ENCODE data around the gene AIFM2.

DNA sequence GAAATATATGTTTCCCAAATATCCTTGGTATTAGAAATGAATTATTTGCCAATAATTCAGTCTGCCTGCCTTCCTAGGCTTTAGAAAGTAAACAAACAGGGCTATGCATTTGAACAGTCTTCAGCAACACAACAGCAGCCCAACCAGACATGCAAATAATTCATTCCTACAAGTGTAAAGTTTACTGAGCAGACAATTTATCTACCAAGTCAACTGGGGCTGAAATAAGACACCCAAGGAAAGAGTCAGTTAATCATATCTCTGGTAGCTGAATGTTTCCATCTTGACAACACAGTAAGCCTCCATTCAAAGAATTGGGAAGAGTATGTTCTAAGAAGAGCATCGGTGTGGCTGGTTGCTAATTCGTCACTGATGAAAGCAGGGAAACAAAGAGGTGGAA, 38.4 kb downstream of the AIFM2 start:
- TF ChIP-seq POLR2AphosphoS5 (IDR thresholded peaks at IDR 0.05; ENCODE audit: insufficient read depth in 1 of 2, low read depth in 1 of 2) = no peak
- TF ChIP-seq, protein P1, sequence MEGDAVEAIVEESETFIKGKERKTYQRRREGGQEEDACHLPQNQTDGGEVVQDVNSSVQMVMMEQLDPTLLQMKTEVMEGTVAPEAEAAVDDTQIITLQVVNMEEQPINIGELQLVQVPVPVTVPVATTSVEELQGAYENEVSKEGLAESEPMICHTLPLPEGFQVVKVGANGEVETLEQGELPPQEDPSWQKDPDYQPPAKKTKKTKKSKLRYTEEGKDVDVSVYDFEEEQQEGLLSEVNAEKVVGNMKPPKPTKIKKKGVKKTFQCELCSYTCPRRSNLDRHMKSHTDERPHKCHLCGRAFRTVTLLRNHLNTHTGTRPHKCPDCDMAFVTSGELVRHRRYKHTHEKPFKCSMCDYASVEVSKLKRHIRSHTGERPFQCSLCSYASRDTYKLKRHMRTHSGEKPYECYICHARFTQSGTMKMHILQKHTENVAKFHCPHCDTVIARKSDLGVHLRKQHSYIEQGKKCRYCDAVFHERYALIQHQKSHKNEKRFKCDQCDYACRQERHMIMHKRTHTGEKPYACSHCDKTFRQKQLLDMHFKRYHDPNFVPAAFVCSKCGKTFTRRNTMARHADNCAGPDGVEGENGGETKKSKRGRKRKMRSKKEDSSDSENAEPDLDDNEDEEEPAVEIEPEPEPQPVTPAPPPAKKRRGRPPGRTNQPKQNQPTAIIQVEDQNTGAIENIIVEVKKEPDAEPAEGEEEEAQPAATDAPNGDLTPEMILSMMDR (IDR thresholded peaks at IDR 0.05) = no peak
